Renal cortex interstitium (tissue), 11 donors: ENCODE data around the gene LRRC59. TPM values are rescaled to one million over a fixed set of nuclear protein-coding genes. Genes with fewer than 3 reads are reported as not detected.

Experiments
- DNase-seq, 11 donors: peaks; one replicate each; pipeline ENCODE4 v3.0.0-alpha.2; 2013; ENCODE audit warnings: low read depth in 9 of 11, low spot score in 4 of 11; ENCODE audit errors: extremely low read depth in 1 of 11
- polyA plus RNA-seq, 3 donors: library from polyadenylated mRNA; unstranded; fragments of 120-200 nt; gene quantifications; one replicate each; pipeline ENCODE4 v1.2.1, GENCODE V29; 2013; ENCODE audit not compliant: insufficient read length in 3 of 3

The LRRC59 gene
- polyA plus RNA-seq, 3 donors = 54.4 to 68.9 (median 64.5) TPM

- DNase-seq = no peak
Observed at GRCh38 chr17:50355701-50356341, 41.5 kb downstream of the LRRC59 start.

GRCh38 chr17:50355336-50355700 lies 42.0 kb downstream of the LRRC59 start:
- DNase-seq = no peak

- DNase-seq = no peak
Observed at GRCh38 chr17:50354776-50355175, 42.5 kb downstream of the LRRC59 start.

- DNase-seq = no peak
Observed at GRCh38 chr17:50354198-50354597, 43.1 kb downstream of the LRRC59 start.

GRCh38 chr17:50353600-50354195 lies 43.6 kb downstream of the LRRC59 start:
- DNase-seq = no peak

- no peak for DNase-seq
Observed at GRCh38 chr17:50352693-50353599, 44.4 kb downstream of the LRRC59 start.

- no peak for DNase-seq
Observed at GRCh38 chr17:50352072-50352692, 45.1 kb downstream of the LRRC59 start.

- no peak for DNase-seq
Observed at GRCh38 chr17:50350733-50351132, 46.6 kb downstream of the LRRC59 start.

GRCh38 chr17:50349243-50349600 lies 48.1 kb downstream of the LRRC59 start:
- no peak for DNase-seq

- DNase-seq = no peak
Observed at GRCh38 chr17:50348522-50349242, 48.6 kb downstream of the LRRC59 start.

GRCh38 chr17:50347894-50348291 lies 49.4 kb downstream of the LRRC59 start:
- no peak for DNase-seq

GRCh38 chr17:50347117-50347893 lies 50.0 kb downstream of the LRRC59 start:
- DNase-seq = no peak

- no peak for DNase-seq
Observed at GRCh38 chr17:50346313-50347116, 50.8 kb downstream of the LRRC59 start.

GRCh38 chr17:50345432-50346312 lies 51.7 kb downstream of the LRRC59 start, which contains the start of gene XYLT2:
Gene XYLT2, plus strand, starts transcription at chr17:50346126. Its CDS starts 15 bp downstream, at chr17:50346141.
- peak in 8 of 11 donors; percentile 70 to 85 (median 83) for DNase-seq

- no peak for DNase-seq
Observed at GRCh38 chr17:50344731-50345365, 52.5 kb downstream of the LRRC59 start.

GRCh38 chr17:50339381-50339780 lies 57.9 kb downstream of the LRRC59 start:
- DNase-seq = no peak
